Activated CD4-positive, CD25-positive, alpha-beta regulatory T cell (primary cell): ENCODE measurements around the gene PPP4R4.
A peak's percentile ranks its signal among the peaks of the same experiment; 100 is the strongest.

Source experiments
- DNase-seq, 4 experiments: peaks; one replicate each; lab custom pipeline; 2025; lab: John Stamatoyannopoulos, UW

PPP4R4 gene

GRCh38 chr14:94173885-94174603, at the start of gene PPP4R4:
TSS of gene PPP4R4 (plus strand) at chr14:94174322. CDS start at chr14:94174466, 144 bp downstream.
- DNase-seq, result peak; percentile 62 to 75 (median 68)

DNA sequence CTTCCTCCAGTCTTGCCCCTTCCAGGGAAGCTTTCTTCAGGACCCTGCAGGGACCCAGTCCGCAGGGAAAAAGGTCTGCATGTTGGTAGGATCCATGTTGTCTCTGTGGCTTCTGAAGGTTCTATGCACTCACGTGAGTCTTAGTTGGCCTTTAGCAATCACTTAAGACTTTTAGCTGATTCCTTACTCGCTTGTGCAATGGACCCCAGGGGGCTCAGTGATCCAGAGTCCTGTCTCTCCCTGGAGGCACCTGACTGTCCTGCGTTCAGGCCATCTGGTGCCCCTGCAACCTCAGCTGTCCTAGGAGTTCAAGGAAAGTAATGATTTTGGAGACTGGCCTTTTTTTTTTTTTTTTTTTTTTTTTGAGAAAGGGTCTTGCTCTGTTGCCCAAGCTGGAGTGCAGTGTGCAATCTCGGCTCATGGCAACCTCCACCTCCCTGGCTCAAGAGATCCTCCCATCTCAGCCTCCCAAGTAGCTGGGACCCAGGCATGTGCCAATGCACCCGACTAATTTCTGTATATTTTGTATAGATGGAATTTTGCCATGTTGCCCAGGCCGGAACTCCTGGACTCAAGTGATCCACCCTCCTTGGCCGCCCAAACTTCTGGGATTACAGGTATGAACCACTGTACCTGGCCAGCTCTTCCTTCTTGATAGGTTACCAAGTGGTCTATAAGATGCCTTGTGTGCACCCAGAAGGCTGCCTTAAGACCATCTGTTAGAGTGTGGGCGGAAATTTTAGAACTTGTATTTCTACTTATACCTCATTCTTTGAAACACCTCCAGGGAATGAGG, 49.3 kb upstream of the PPP4R4 start:
- no peak for DNase-seq

- no peak for DNase-seq
Observed at GRCh38 chr14:94125659-94126418, 48.3 kb upstream of the PPP4R4 start.

DNA sequence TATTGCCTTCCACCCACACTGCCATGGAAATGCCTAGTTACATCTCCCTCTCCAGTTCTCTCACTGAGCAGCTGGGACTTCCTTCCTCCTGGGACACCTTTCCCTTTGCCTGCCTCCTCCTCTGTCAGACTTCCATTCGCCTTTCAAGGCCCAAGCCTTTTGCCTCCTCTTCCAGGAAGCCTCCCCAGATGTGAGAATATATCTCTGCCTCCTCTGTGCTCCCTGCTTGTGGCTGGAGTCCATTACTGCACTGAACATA, 47.8 kb upstream of the PPP4R4 start:
- no peak for DNase-seq

- no peak for DNase-seq
Observed at GRCh38 chr14:94126800-94127199, 47.3 kb upstream of the PPP4R4 start.

DNA sequence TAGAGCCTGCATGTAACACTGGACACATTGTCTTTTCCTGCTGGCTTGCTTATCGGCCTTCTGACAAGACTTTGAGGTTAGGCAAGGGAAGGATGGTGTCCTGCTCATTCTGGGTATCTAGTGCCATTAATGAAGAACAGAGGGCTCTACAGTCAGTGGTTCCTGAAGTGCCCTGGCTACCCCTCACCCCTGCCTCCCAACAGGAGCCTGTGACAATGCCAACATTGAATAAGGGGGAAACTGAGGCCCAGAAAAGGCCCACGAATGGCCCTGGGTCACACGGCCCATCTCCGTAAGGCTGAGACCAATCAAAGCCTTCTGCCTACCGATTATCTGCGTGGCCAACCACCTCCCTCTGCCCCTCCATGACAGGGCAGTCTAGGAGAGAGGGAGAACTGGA, 46.8 kb upstream of the PPP4R4 start:
- no peak for DNase-seq

GRCh38 chr14:94128216-94128839, 45.8 kb upstream of the PPP4R4 start:
- DNase-seq, result no peak

- peak; percentile 24 to 66 (median 37) for DNase-seq
Observed at GRCh38 chr14:94129111-94129757, 44.9 kb upstream of the PPP4R4 start, which contains the start of gene IFI27L2. TSS of gene IFI27L2 (minus strand) at chr14:94129604. CDS start at chr14:94129564, 40 bp downstream.

- no peak for DNase-seq
Observed at GRCh38 chr14:94129758-94130414, 44.2 kb upstream of the PPP4R4 start.

GRCh38 chr14:94132285-94132887, 41.7 kb upstream of the PPP4R4 start:
- DNase-seq, result peak; percentile 14 to 32 (median 22)

DNA sequence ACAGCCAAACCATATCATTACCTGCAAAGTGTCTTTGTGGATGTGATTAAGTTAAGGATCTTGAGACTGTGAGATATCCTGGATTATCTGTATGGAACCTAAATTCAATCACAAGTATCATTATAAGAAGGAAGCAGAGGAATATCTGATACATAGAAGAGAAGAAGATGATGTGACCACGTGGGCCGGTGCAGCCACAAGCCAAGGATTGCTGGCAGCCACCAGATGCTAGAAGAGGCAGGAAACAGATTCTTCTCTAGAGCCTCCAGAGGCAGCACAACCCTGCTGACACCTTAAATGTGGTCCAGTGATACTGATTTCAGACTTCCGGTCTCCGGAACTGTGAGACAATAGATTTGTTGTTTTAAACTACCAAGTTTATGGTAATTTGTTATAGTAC, 38.6 kb upstream of the PPP4R4 start:
- no peak for DNase-seq

- DNase-seq, result peak; percentile 59 to 84 (median 70)
Observed at GRCh38 chr14:94136575-94137331, 37.4 kb upstream of the PPP4R4 start.

DNA sequence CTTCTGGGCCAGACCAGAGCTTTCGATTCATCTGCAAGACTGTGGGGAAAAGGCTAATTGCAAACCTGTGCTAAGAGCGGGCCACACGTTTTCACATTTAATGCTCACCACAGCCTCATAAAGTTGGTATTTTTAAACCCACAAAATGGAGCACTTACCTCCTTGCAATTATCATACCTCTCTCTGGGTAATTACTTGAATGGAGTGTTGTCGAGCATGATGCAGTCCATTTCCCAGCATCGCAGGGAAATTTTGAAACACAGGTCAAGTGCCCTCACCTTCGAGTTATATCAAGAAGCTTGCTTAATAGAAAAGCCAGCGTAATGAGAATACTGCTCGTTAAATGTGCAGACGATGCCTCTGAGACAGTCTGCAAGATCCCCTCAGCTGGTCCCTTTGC, 35.9 kb upstream of the PPP4R4 start:
- DNase-seq, result no peak

- no peak for DNase-seq
Observed at GRCh38 chr14:94139006-94139405, 35.1 kb upstream of the PPP4R4 start.

DNA sequence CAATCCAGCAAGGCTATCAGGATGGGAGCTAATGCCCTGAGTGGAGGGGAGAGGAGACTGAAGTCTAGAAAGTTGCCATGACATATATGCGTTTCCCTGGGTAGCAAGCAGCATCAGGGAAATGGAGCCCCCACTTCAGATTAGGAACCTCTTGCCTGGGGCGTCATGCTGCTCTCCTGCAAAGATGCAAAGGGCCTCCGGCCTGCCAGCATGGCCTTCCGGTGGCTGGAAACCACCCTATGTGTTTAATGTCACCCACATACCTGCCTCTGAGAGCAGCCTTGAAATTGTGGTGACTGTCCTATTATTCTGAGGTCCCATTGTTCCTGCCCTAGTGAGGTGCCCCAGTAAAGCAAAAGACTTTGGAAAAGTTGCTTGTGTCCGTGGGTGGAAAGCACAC, 34.7 kb upstream of the PPP4R4 start:
- DNase-seq, result no peak

- DNase-seq, result no peak
Observed at GRCh38 chr14:94142247-94142646, 31.9 kb upstream of the PPP4R4 start.

DNA sequence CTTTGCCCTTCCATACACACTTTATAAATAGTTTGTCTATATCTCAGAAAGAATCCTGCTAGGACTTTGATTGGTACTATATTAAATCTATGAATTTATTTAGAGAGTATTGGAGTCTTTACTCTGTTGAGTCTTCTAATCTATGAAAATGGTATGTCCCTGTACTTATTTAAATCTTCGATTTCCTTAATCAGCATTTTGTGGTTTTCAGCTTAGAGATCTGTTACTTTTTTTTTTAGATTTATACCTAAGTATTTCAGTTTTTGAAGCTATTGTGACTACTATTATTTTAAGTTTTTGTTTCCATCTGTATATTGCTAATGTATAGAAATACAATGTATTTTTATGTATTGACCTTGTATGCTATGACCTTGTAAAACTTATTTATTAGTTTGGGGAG, 31.3 kb upstream of the PPP4R4 start:
- no peak for DNase-seq

GRCh38 chr14:94143239-94143638, 30.9 kb upstream of the PPP4R4 start:
- DNase-seq, result no peak

- DNase-seq, result no peak
Observed at GRCh38 chr14:94143711-94144110, 30.4 kb upstream of the PPP4R4 start.

- DNase-seq, result no peak
Observed at GRCh38 chr14:94144765-94145164, 29.4 kb upstream of the PPP4R4 start.
